ENCODE data around the gene POLD2. TPM values are rescaled to one million over a fixed set of nuclear protein-coding genes. Genes with fewer than 3 reads are reported as not detected.

POLD2 gene
- total and polyA plus RNA-seq, 8 donors, result 68.3 to 116 (median 111) TPM

- intact Hi-C loops (cut with DNase I), result no loop called here
- H3K9me3 ChIP-seq, result no peaks in the 10 kb centered on the region
- no peaks in the 10 kb centered on the region for H3K27me3 ChIP-seq
- ATAC-seq (no peak), DNase-seq (peak in 2 of 4 donors; percentile 26 to 48)
- H3K4me3 ChIP-seq, result no peak overlapping the region
- no peak for TF ChIP-seq CTCF (IDR thresholded peaks at IDR 0.05)
- H3K4me1 ChIP-seq, result peaks cover 7 to 37% of the 10 kb centered on the region in 2 donors
- no peak overlapping the region for H3K27ac ChIP-seq
- peaks cover 0 to 73% of the 10 kb centered on the region in 2 donors for H3K36me3 ChIP-seq
Measured at GRCh38 chr7:44078521-44078920, 44.8 kb downstream of the POLD2 start.

- H3K9me3 ChIP-seq, result no peaks in the 10 kb centered on the region
- peaks cover 0 to 81% of the 10 kb centered on the region in 2 donors for H3K36me3 ChIP-seq
- no peaks in the 10 kb centered on the region for H3K27me3 ChIP-seq
- intact Hi-C loops (cut with DNase I), result no loop called here
- peaks cover 7 to 46% of the 10 kb centered on the region in 2 donors for H3K4me1 ChIP-seq
- ATAC-seq (no peak), DNase-seq (peak in 1 of 4 donors; percentile 8)
- no peak overlapping the region for H3K4me3 ChIP-seq
- no peak for TF ChIP-seq CTCF (IDR thresholded peaks at IDR 0.05)
- no peak overlapping the region for H3K27ac ChIP-seq
Measured at GRCh38 chr7:44077681-44078091, 45.7 kb downstream of the POLD2 start.

- TF ChIP-seq CTCF (IDR thresholded peaks at IDR 0.05), result no peak
- Histone ChIP-seq H3K4me3 (no peak overlapping the region), H3K9me3 (no peaks in the 10 kb centered on the region), H3K36me3 (peaks cover 0 to 84% of the 10 kb centered on the region in 2 donors), H3K27me3 (no peaks in the 10 kb centered on the region), H3K4me1 (peaks cover 7 to 52% of the 10 kb centered on the region in 2 donors), H3K27ac (no peak overlapping the region)
- no peak for ATAC-seq
- peak in 2 of 4 donors; percentile 32 to 62 for DNase-seq
- intact Hi-C loops (cut with DNase I), result no loop called here
Measured at GRCh38 chr7:44077061-44077460, 46.3 kb downstream of the POLD2 start.

- Histone ChIP-seq H3K9me3 (no peaks in the 10 kb centered on the region), H3K4me3 (no peak overlapping the region), H3K4me1 (peaks cover 5 to 51% of the 10 kb centered on the region in 2 donors), H3K27me3 (no peaks in the 10 kb centered on the region), H3K36me3 (peaks cover 0 to 84% of the 10 kb centered on the region in 2 donors), H3K27ac (no peak overlapping the region)
- ATAC-seq (no peak), DNase-seq (peak in 2 of 4 donors; percentile 29 to 74)
- intact Hi-C loops (cut with DNase I), result no loop called here
- no peak for TF ChIP-seq CTCF (IDR thresholded peaks at IDR 0.05)
Measured at GRCh38 chr7:44076101-44076895, 47.0 kb downstream of the POLD2 start.

- DNase-seq (peak in 2 of 4 donors; percentile 30 to 72), ATAC-seq (no peak)
- Histone ChIP-seq H3K36me3 (peaks cover 0 to 81% of the 10 kb centered on the region in 2 donors), H3K27me3 (no peaks in the 10 kb centered on the region), H3K9me3 (no peaks in the 10 kb centered on the region), H3K4me1 (peaks cover 0 to 43% of the 10 kb centered on the region in 2 donors), H3K4me3 (no peak overlapping the region), H3K27ac (no peak overlapping the region)
- intact Hi-C loops (cut with DNase I), result no loop called here
- TF ChIP-seq CTCF (IDR thresholded peaks at IDR 0.05), result no peak
Measured at GRCh38 chr7:44075296-44076075, 47.9 kb downstream of the POLD2 start.

Measured in left lung (tissue), 10 donors.